Mesenchymal stem cell (in vitro differentiated cells and primary cell): ENCODE data around the gene POFUT2.
A peak's percentile ranks its signal among the peaks of the same experiment; 100 is the strongest.

Experiments used
- DNase-seq: peaks from one replicate; pipeline ENCODE4 v3.0.0-alpha.2; 2013
- H2AFZ ChIP-seq: one replicate; pipeline ENCODE4 v1.6.1; 2013; ENCODE audit warnings: low read depth, mild to moderate bottlenecking, control low read depth, inconsistent platforms, low read length, moderate library complexity
- H2AK5ac ChIP-seq: 2 replicates; pipeline ENCODE4 v1.6.1; 2013; ENCODE audit warnings: low read length, moderate library complexity, mild to moderate bottlenecking, inconsistent platforms; ENCODE audit not compliant: severe bottlenecking
- H2BK120ac ChIP-seq: one replicate; pipeline ENCODE4 v1.6.1; 2013; ENCODE audit warnings: low read depth, mild to moderate bottlenecking, inconsistent platforms, low read length, moderate library complexity
- H2BK12ac ChIP-seq, 2 experiments: one replicate each; pipeline ENCODE4 v1.6.1; 2013; ENCODE audit warnings: inconsistent platforms in 2 of 2, low read length in 2 of 2, mild to moderate bottlenecking in 2 of 2, moderate library complexity in 2 of 2, control low read depth in 1 of 2
- H2BK15ac ChIP-seq: one replicate; pipeline ENCODE4 v1.6.1; 2013; ENCODE audit warnings: mild to moderate bottlenecking, low read depth, inconsistent platforms; ENCODE audit not compliant: poor library complexity, severe bottlenecking
- H2BK5ac ChIP-seq: 2 replicates; pipeline ENCODE4 v1.6.1; 2013; ENCODE audit warnings: low read depth, mild to moderate bottlenecking, low read length, control low read depth, inconsistent platforms; ENCODE audit not compliant: poor library complexity, severe bottlenecking
- H3K14ac ChIP-seq, 2 experiments: one replicate each; pipeline ENCODE4 v1.6.1; 2013; ENCODE audit warnings: inconsistent platforms in 2 of 2, low read length in 2 of 2, control low read depth in 1 of 2, mild to moderate bottlenecking in 1 of 2, moderate library complexity in 1 of 2
- H3K18ac ChIP-seq, 2 experiments: one replicate each; pipeline ENCODE4 v1.6.1; 2013; ENCODE audit warnings: inconsistent platforms in 2 of 2, low read length in 2 of 2, control low read depth in 1 of 2, low read depth in 1 of 2, mild to moderate bottlenecking in 1 of 2
- H3K23ac ChIP-seq, 2 experiments: one replicate each; pipeline ENCODE4 v1.6.1; 2013; ENCODE audit warnings: inconsistent platforms in 2 of 2, low read length in 2 of 2, mild to moderate bottlenecking in 2 of 2, moderate library complexity in 2 of 2, control low read depth in 1 of 2
- H3K27ac ChIP-seq: 2 replicates; pipeline ENCODE4 v1.5.1; 2013; ENCODE audit warnings: mild to moderate bottlenecking, moderate library complexity, low read length, control low read depth, inconsistent platforms; ENCODE audit not compliant: poor library complexity, severe bottlenecking
- H3K27me3 ChIP-seq, 2 experiments: 2 replicates each; pipeline versions ENCODE4 v1.6.1 to v1.7.0; 2013; ENCODE audit warnings: low read length in 2 of 2, mild to moderate bottlenecking in 2 of 2, moderate library complexity in 2 of 2, control low read depth in 1 of 2, inconsistent platforms in 1 of 2; ENCODE audit not compliant: control insufficient read depth in 1 of 2, insufficient read depth in 1 of 2
- H3K36me3 ChIP-seq, 2 experiments: 2 replicates each; pipeline versions ENCODE4 v1.6.1 to v1.7.0; 2013; ENCODE audit warnings: low read length in 2 of 2, control low read depth in 1 of 2, inconsistent platforms in 1 of 2, low read depth in 1 of 2, mild to moderate bottlenecking in 1 of 2; ENCODE audit not compliant: insufficient read depth in 2 of 2, control insufficient read depth in 1 of 2
- H3K4ac ChIP-seq, 2 experiments: one replicate each; pipeline ENCODE4 v1.6.1; 2013; ENCODE audit warnings: inconsistent platforms in 2 of 2, low read length in 2 of 2, mild to moderate bottlenecking in 2 of 2, moderate library complexity in 2 of 2, control low read depth in 1 of 2, low read depth in 1 of 2
- H3K4me1 ChIP-seq: 2 replicates; pipeline ENCODE4 v1.6.1; 2013; ENCODE audit warnings: low read depth, low read length, control low read depth; ENCODE audit not compliant: control insufficient read depth, insufficient read depth
- H3K4me2 ChIP-seq: 2 replicates; pipeline ENCODE4 v1.6.1; 2013; ENCODE audit warnings: low read length, mild to moderate bottlenecking, inconsistent platforms; ENCODE audit not compliant: poor library complexity, severe bottlenecking
- H3K4me3 ChIP-seq, 2 experiments: 2 replicates each; pipeline versions ENCODE4 v1.5.1 to v1.7.0; 2013; ENCODE audit warnings: low read length in 2 of 2, mild to moderate bottlenecking in 2 of 2, control low read depth in 1 of 2, low read depth in 1 of 2; ENCODE audit not compliant: insufficient read depth in 1 of 2
- H3K79me1 ChIP-seq: replicated peaks from 2 replicates; pipeline ENCODE4 v1.6.1; 2013; ENCODE audit warnings: mild to moderate bottlenecking, control low read depth, low read length, inconsistent platforms; ENCODE audit not compliant: poor library complexity, severe bottlenecking
- H3K9ac ChIP-seq: 2 replicates; pipeline ENCODE4 v1.7.0; 2013; ENCODE audit warnings: mild to moderate bottlenecking, low read length, moderate library complexity
- H3K9me3 ChIP-seq: 2 replicates; pipeline ENCODE4 v1.7.0; 2013; ENCODE audit warnings: mild to moderate bottlenecking, low read length; ENCODE audit not compliant: control insufficient read depth
- H4K8ac ChIP-seq: one replicate; pipeline ENCODE4 v1.6.1; 2013; ENCODE audit warnings: inconsistent platforms, mild to moderate bottlenecking, low read length, moderate library complexity
- H4K91ac ChIP-seq: one replicate; pipeline ENCODE4 v1.6.1; 2013; ENCODE audit warnings: mild to moderate bottlenecking, low read length, inconsistent platforms
- WGBS: methylation state at CpG from one replicate; pipeline ENCODE4 v1.1.7; 2013; ENCODE audit warnings: mixed read lengths; 5-methylcytosine and 5-hydroxymethylcytosine counted together

POFUT2 gene

DNA sequence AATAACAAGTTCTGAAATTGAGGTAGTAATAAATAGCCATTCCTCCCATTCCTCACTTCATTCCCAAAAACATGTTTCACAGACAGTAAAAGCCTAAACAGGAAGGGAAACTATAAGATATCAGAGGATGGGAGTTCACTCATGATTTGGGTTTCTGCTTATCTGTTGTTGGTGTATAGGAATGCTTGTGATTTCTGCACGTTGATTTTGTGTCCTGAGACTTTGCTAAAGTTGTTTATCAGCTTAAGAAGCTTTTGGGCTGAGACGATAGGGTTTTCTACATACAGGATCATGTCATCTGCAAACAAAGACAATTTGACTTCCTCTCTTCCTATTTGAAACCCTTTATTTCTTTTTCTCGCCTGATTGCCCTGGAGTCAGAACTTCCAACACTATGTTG lies 26.0 kb upstream of the POFUT2 start:
- 89% methylated on average over 1 of the region's 3 CpGs for WGBS
- H2BK5ac ChIP-seq: no peak overlapping the region
- H2AK5ac ChIP-seq: no peak overlapping the region
- no peak overlapping the region for H4K91ac ChIP-seq
- H3K27ac ChIP-seq: no peak overlapping the region
- H3K14ac ChIP-seq: no peak overlapping the region
- H3K9me3 ChIP-seq: no peaks in the 10 kb centered on the region
- H3K4ac ChIP-seq: no peak overlapping the region
- no peaks in the 10 kb centered on the region for H3K36me3 ChIP-seq
- no peak for DNase-seq
- no peaks in the 10 kb centered on the region for H3K79me1 ChIP-seq
- H3K18ac ChIP-seq: no peak overlapping the region
- H2AFZ ChIP-seq: no peak overlapping the region
- H3K4me1 ChIP-seq: peaks cover 34% of the 10 kb centered on the region
- no peak overlapping the region for H3K4me2 ChIP-seq
- H3K27me3 ChIP-seq: peaks cover 0 to 11% of the 10 kb centered on the region in 2 experiments
- no peak overlapping the region for H4K8ac ChIP-seq
- no peak overlapping the region for H3K4me3 ChIP-seq
- H3K9ac ChIP-seq: no peak overlapping the region
- no peak overlapping the region for H2BK12ac ChIP-seq
- no peak overlapping the region for H2BK120ac ChIP-seq
- H2BK15ac ChIP-seq: no peak overlapping the region
- H3K23ac ChIP-seq: no peak overlapping the region

DNA sequence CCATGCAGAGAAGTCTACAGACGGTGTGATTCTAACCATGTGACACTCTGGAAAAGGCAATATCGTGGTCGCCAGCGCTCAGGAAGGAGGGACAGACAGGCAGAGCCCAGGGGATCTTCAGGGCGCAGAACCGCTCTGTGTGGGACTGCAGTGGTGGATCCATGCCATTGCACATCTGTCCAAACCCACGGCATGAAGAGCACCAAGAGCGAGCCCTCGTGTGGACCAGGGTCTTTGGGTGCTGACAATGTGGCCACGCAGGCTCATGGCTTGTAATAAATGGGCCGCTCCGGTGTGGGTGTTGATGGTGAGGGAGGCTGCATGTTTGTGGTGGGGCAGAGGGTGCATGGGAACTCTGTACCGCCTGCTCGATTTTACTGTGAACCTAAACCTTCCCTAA lies 25.3 kb upstream of the POFUT2 start:
- H3K18ac ChIP-seq: peak overlapping the region in 1 of 2 experiments; percentile 13
- H3K9ac ChIP-seq: no peak overlapping the region
- H3K23ac ChIP-seq: no peak overlapping the region
- peak overlapping the region in 1 of 2 experiments; percentile 45 for H2BK12ac ChIP-seq
- peaks cover 34% of the 10 kb centered on the region for H3K4me1 ChIP-seq
- no peak overlapping the region for H4K8ac ChIP-seq
- no peak overlapping the region for H3K27ac ChIP-seq
- H3K14ac ChIP-seq: peak overlapping the region in 1 of 2 experiments; percentile 68
- WGBS: 86% methylated on average over 10 of the region's 14 CpGs
- no peak overlapping the region for H4K91ac ChIP-seq
- no peaks in the 10 kb centered on the region for H3K36me3 ChIP-seq
- no peak overlapping the region for H3K4me3 ChIP-seq
- no peaks in the 10 kb centered on the region for H3K79me1 ChIP-seq
- H3K27me3 ChIP-seq: peaks cover 0 to 11% of the 10 kb centered on the region in 2 experiments
- H3K9me3 ChIP-seq: no peaks in the 10 kb centered on the region
- no peak for DNase-seq
- no peak overlapping the region for H2AK5ac ChIP-seq
- no peak overlapping the region for H2BK15ac ChIP-seq
- H3K4me2 ChIP-seq: no peak overlapping the region
- H2BK5ac ChIP-seq: no peak overlapping the region
- H3K4ac ChIP-seq: no peak overlapping the region
- no peak overlapping the region for H2BK120ac ChIP-seq
- H2AFZ ChIP-seq: no peak overlapping the region

DNA sequence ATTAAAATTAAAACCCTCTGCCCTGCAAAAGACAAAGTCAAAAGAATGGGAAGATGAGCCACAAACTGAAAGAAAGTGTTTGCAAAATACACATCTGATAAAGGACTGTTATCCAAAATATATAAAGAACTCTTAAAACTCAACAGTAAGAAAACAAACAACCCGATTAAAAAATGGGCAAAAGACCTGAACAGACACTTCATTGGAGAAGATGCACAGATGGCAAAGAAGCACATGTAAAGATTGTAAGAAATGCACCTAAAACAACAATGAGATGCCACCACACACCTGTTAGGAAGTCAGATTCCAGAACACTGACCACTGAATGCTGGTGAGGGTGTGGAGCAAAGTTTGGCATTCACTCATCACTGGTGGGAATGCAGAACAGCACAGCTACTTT lies 24.6 kb upstream of the POFUT2 start:
- Histone ChIP-seq H2BK15ac (no peak overlapping the region), H2BK120ac (no peak overlapping the region), H3K27ac (no peak overlapping the region), H3K4me3 (no peak overlapping the region), H3K79me1 (no peaks in the 10 kb centered on the region), H3K4ac (no peak overlapping the region), H2BK12ac (no peak overlapping the region), H2AK5ac (no peak overlapping the region), H3K27me3 (peaks cover 0 to 11% of the 10 kb centered on the region in 2 experiments), H3K23ac (no peak overlapping the region), H3K9me3 (no peaks in the 10 kb centered on the region), H4K8ac (no peak overlapping the region), H3K4me1 (peaks cover 35% of the 10 kb centered on the region), H2BK5ac (no peak overlapping the region), H2AFZ (no peak overlapping the region), H4K91ac (no peak overlapping the region), H3K9ac (no peak overlapping the region), H3K36me3 (no peaks in the 10 kb centered on the region), H3K18ac (no peak overlapping the region), H3K14ac (no peak overlapping the region), H3K4me2 (no peak overlapping the region)
- WGBS: 100% methylated on average over 1 of the region's 1 CpG
- no peak for DNase-seq

- Histone ChIP-seq H3K4ac (peak overlapping the region; percentile 9 to 54), H3K23ac (no peak overlapping the region), H3K9ac (no peak overlapping the region), H2AK5ac (peak overlapping the region; percentile 78), H2BK5ac (no peak overlapping the region), H2BK15ac (peak overlapping the region; percentile 26), H3K18ac (peak overlapping the region in 1 of 2 experiments; percentile 26), H2AFZ (no peak overlapping the region), H3K4me3 (no peak overlapping the region), H4K8ac (no peak overlapping the region), H3K4me2 (no peak overlapping the region), H3K27ac (no peak overlapping the region), H2BK12ac (peak overlapping the region; percentile 94 to 97), H3K27me3 (peaks cover 0 to 11% of the 10 kb centered on the region in 2 experiments), H3K36me3 (no peaks in the 10 kb centered on the region), H3K79me1 (no peaks in the 10 kb centered on the region), H3K4me1 (peaks cover 47% of the 10 kb centered on the region), H2BK120ac (no peak overlapping the region), H3K14ac (peak overlapping the region in 1 of 2 experiments; percentile 31), H4K91ac (peak overlapping the region; percentile 31), H3K9me3 (no peaks in the 10 kb centered on the region)
- no peak for DNase-seq
- WGBS: 90% methylated on average over 10 of the region's 10 CpGs
Measured at GRCh38 chr21:45310459-45310858, 22.8 kb upstream of the POFUT2 start.
